Hepatocyte (in vitro differentiated cells): ENCODE results near the gene ADAMTS9. TPM values are rescaled to one million over a fixed set of nuclear protein-coding genes. Genes with fewer than 3 reads are reported as not detected.

Experiments
- DNase-seq: peaks from one replicate; pipeline ENCODE4 v3.0.0-alpha.2; 2016; ENCODE audit warnings: low spot score
- H2AFZ ChIP-seq: fragments of 200-600 bp; sonication (generic); 2 replicates; pipeline ENCODE4 v1.6.0; 2016; ENCODE audit warnings: antibody characterized with exemption, mild to moderate bottlenecking
- H3K27ac ChIP-seq: fragments of 200-600 bp; sonication (generic); 2 replicates; pipeline ENCODE4 v1.5.1; 2016; ENCODE audit warnings: mild to moderate bottlenecking
- H3K27me3 ChIP-seq: fragments of 200-600 bp; sonication (generic); 2 replicates; pipeline ENCODE4 v1.6.1; 2016
- H3K36me3 ChIP-seq: fragments of 200-600 bp; sonication (generic); replicated peaks from 2 replicates; pipeline ENCODE4 v1.5.1; 2016; ENCODE audit warnings: low read depth; ENCODE audit not compliant: insufficient read depth
- H3K4me1 ChIP-seq: fragments of 200-600 bp; sonication (generic); 2 replicates; pipeline ENCODE4 v1.5.1; 2016; ENCODE audit warnings: mild to moderate bottlenecking, moderate library complexity; ENCODE audit not compliant: insufficient read depth
- H3K4me2 ChIP-seq: fragments of 200-600 bp; sonication (generic); 2 replicates; pipeline ENCODE4 v1.6.0; 2016
- H3K4me3 ChIP-seq: fragments of 200-600 bp; sonication (generic); 2 replicates; pipeline ENCODE4 v1.5.1; 2016; ENCODE audit warnings: mild to moderate bottlenecking
- H3K79me2 ChIP-seq: fragments of 200-600 bp; sonication (generic); 2 replicates; pipeline ENCODE4 v1.6.0; 2017; ENCODE audit warnings: mild to moderate bottlenecking
- H3K9me2 ChIP-seq: fragments of 200-600 bp; sonication (generic); replicated peaks from 2 replicates; pipeline ENCODE4 v1.6.0; 2017; ENCODE audit warnings: mild to moderate bottlenecking; ENCODE audit not compliant: insufficient read depth
- H3K9me3 ChIP-seq: fragments of 200-600 bp; sonication (generic); 2 replicates; pipeline ENCODE4 v1.5.1; 2016; ENCODE audit warnings: low read depth, mild to moderate bottlenecking
- H4K20me1 ChIP-seq: fragments of 200-600 bp; sonication (generic); 2 replicates; pipeline ENCODE4 v1.6.0; 2016; ENCODE audit warnings: mild to moderate bottlenecking; ENCODE audit not compliant: insufficient read depth, poor library complexity, severe bottlenecking
- EZH2 ChIP-seq: fragments of 200-600 bp; sonication (generic); IDR thresholded peaks from 2 replicates; pipeline ENCODE4 v1.6.1; 2016; ENCODE audit warnings: antibody characterized with exemption, mild to moderate bottlenecking, borderline replicate concordance
- EZH2phosphoT487 ChIP-seq: fragments of 200-600 bp; sonication (generic); IDR thresholded peaks from one replicate; pipeline ENCODE4 v1.6.1; 2018; ENCODE audit warnings: antibody characterized with exemption, mild to moderate bottlenecking, low read depth, moderate library complexity; ENCODE audit not compliant: unreplicated experiment, severe bottlenecking
- WGBS: methylation state at CpG from one replicate; pipeline ENCODE4 v1.1.6; 2016; ENCODE audit warnings: low lambda C conversion rate; ENCODE audit errors: missing lambda C conversion rate; 5-methylcytosine and 5-hydroxymethylcytosine counted together
- polyA plus RNA-seq: library from polyadenylated mRNA; unstranded; fragments of >200 nt; fragmentation: Nextera tagmentation; extraction: Ambion mirVana; gene quantifications from 2 replicates; pipeline ENCODE4 v1.2.1, GENCODE V29; 2016
- total RNA-seq: library from RNA; depleted of rRNA; stranded (reverse); fragments of >200 nt; gene quantifications from 2 replicates; pipeline ENCODE4 v1.2.3, GENCODE V29; 2014
- TF ChIP-seq, protein P1 (sequence below): fragments of 200-600 bp; sonication (generic); IDR thresholded peaks from 2 replicates; pipeline ENCODE4 v1.5.1; 2016; ENCODE audit warnings: antibody characterized with exemption, mild to moderate bottlenecking; ENCODE audit not compliant: poor library complexity

ADAMTS9 gene
- total and polyA plus RNA-seq, 2 experiments from 2014 or later, result 56.9 to 145 TPM

DNA sequence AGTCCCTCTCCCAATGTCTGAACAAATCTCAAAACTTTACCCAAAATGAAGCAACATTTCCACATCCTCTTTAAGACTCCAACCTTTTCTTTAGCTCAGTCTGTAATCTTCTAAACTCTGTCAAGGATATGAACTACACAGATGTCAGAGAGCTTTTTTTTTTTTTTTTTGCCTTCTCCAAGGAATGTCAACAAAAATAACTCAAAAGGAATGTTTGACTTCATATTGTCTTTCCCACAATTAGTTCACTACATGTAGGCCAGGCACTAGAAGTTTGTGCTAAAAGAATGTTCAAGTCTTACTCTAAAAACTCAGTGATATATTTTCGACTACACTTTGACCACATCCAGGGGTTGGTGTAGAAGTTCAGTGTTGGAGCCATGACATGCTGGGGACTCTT, 37.1 kb downstream of the ADAMTS9 start:
- WGBS, result 90% methylated on average over 1 of the region's 1 CpG
- no peak overlapping the region for H2AFZ ChIP-seq

DNA sequence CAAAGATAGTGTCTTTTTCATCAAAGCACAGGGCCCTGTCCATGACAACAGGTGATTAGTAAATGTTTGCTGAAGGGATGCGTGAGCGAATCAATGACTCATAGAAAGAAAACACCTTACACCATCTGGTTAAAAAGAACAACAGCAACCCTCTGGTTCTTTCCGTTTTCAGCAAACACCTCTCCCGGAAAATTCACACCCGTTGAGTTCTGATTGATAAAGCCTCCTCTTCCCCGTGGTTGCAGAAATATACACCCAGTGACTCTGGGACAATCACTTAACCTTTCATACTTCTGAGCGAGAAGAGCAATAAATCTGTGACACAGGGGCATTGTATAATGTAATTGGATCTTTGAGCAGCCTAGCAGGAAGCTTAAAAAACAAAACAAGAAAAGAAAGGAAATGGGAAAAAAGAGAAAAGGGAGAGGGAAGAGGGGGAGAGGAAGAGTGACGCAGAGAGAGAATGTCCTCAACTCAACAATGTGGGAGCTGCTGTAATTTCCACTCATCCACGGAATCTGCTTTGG, 37.6 kb downstream of the ADAMTS9 start:
- Histone ChIP-seq H3K27ac (peak overlapping the region; percentile 62), H3K79me2 (no peaks in the 10 kb centered on the region), H3K4me1 (peaks cover 6% of the 10 kb centered on the region), H3K4me2 (no peak overlapping the region), H3K9me2 (no peaks in the 10 kb centered on the region), H3K36me3 (no peaks in the 10 kb centered on the region), H3K27me3 (no peaks in the 10 kb centered on the region), H3K4me3 (no peak overlapping the region), H2AFZ (no peak overlapping the region), H4K20me1 (no peaks in the 10 kb centered on the region), H3K9me3 (no peaks in the 10 kb centered on the region)
- TF ChIP-seq EZH2 (no peak), EZH2phosphoT487 (no peak)
- TF ChIP-seq, protein P1, sequence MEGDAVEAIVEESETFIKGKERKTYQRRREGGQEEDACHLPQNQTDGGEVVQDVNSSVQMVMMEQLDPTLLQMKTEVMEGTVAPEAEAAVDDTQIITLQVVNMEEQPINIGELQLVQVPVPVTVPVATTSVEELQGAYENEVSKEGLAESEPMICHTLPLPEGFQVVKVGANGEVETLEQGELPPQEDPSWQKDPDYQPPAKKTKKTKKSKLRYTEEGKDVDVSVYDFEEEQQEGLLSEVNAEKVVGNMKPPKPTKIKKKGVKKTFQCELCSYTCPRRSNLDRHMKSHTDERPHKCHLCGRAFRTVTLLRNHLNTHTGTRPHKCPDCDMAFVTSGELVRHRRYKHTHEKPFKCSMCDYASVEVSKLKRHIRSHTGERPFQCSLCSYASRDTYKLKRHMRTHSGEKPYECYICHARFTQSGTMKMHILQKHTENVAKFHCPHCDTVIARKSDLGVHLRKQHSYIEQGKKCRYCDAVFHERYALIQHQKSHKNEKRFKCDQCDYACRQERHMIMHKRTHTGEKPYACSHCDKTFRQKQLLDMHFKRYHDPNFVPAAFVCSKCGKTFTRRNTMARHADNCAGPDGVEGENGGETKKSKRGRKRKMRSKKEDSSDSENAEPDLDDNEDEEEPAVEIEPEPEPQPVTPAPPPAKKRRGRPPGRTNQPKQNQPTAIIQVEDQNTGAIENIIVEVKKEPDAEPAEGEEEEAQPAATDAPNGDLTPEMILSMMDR, result no peak
- peak; percentile 16 for DNase-seq
- 63% methylated on average over 9 of the region's 9 CpGs for WGBS

More for the DNA sequence above, 37.1 kb downstream of the ADAMTS9 start:
- Histone ChIP-seq H3K79me2 (no peaks in the 10 kb centered on the region), H3K4me1 (peaks cover 6% of the 10 kb centered on the region), H3K4me2 (no peak overlapping the region), H4K20me1 (no peaks in the 10 kb centered on the region), H3K9me3 (no peaks in the 10 kb centered on the region), H3K27me3 (no peaks in the 10 kb centered on the region), H3K36me3 (no peaks in the 10 kb centered on the region), H3K27ac (peak overlapping the region; percentile 62), H3K9me2 (no peaks in the 10 kb centered on the region), H3K4me3 (no peak overlapping the region)
- no peak for DNase-seq
- TF ChIP-seq, protein P1, result no peak
- TF ChIP-seq EZH2, result no peak
- no peak for TF ChIP-seq EZH2phosphoT487

DNA sequence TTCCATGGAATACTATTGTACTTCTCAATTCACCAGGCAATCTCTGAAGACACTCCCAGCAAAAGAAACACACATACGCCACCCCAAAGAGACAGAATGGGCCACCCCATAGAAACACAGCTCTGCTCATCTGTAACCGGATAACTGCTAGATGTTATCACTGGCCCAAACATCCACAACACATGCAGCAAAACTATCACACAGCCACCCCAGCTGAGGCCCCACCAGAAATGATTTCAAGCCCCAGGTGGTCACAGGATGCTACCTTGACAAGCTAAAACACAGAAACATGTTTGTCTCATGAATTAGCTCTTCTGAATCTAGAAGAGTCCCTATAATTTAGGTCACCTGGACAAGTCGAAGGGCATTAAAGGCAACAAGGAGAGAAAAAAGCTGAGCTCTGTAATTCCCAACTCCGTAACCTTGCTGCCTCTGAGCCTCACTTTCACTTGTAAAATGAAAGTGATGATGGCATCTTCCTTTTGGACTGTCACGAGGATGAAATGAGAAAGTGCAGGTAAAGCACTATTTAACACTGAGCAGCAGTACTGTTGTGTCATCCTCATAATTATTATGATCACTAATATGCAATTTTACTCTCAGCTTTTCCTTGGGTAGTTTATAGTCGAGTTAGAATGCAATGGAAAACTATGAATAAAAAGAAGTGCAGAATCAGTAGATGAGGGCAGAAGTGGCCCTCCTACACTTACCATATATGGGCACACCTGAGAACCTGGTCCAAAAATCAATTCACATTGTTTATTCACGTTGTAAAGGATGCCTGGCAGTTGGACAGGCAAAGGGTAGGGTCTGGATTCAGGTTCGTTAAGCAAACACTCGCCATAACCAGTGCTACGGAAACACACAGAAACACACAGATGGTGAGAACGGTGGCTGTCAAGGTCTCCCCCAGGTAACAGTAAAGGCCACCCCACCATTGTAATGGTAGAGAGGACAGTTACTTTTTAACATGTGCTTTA, 38.6 kb downstream of the ADAMTS9 start:
- Histone ChIP-seq H3K27me3 (no peaks in the 10 kb centered on the region), H3K36me3 (no peaks in the 10 kb centered on the region), H3K9me3 (no peaks in the 10 kb centered on the region), H2AFZ (no peak overlapping the region), H3K4me2 (no peak overlapping the region), H3K4me3 (no peak overlapping the region), H3K4me1 (peaks cover 6% of the 10 kb centered on the region), H3K79me2 (no peaks in the 10 kb centered on the region), H3K27ac (peak overlapping the region; percentile 62), H4K20me1 (no peaks in the 10 kb centered on the region), H3K9me2 (no peaks in the 10 kb centered on the region)
- DNase-seq, result no peak
- TF ChIP-seq EZH2phosphoT487, result no peak
- TF ChIP-seq EZH2, result no peak
- WGBS, result 79% methylated on average over 11 of the region's 11 CpGs

GRCh38 chr3:64647825-64648224, 40.0 kb downstream of the ADAMTS9 start:
- no peaks in the 10 kb centered on the region for H3K79me2 ChIP-seq
- H3K9me3 ChIP-seq, result no peaks in the 10 kb centered on the region
- no peaks in the 10 kb centered on the region for H4K20me1 ChIP-seq
- H3K36me3 ChIP-seq, result no peaks in the 10 kb centered on the region
- H3K4me3 ChIP-seq, result no peak overlapping the region
- H3K4me1 ChIP-seq, result peaks cover 6% of the 10 kb centered on the region
- 69% methylated on average over 7 of the region's 7 CpGs for WGBS
- no peak overlapping the region for H3K27ac ChIP-seq
- TF ChIP-seq EZH2 (no peak), EZH2phosphoT487 (no peak)
- TF ChIP-seq, protein P1, result no peak
- no peak overlapping the region for H3K4me2 ChIP-seq
- no peaks in the 10 kb centered on the region for H3K9me2 ChIP-seq
- H3K27me3 ChIP-seq, result no peaks in the 10 kb centered on the region
- DNase-seq, result no peak
- H2AFZ ChIP-seq, result no peak overlapping the region
